Stimulated activated CD8-positive, alpha-beta memory T cell treated with anti-CD3 and anti-CD28 coated beads, Interleukin-12 subunit alpha, Interleukin-12 subunit beta, amount 100 ng/mL, for 24 hours (primary cell): Measurements from ENCODE around the gene ELL.

ENCODE experiments used
- DNase-seq: peaks from one replicate; pipeline ENCODE4 v3.0.0-alpha.2; 2020; ENCODE audit errors: extremely low read depth

Gene ELL

GRCh38 chr19:18504886-18505610, 16.8 kb downstream of the ELL start:
- no peak for DNase-seq

GRCh38 chr19:18503971-18504885, 17.6 kb downstream of the ELL start:
- no peak for DNase-seq

GRCh38 chr19:18503337-18503970, 18.4 kb downstream of the ELL start:
- no peak for DNase-seq

GRCh38 chr19:18502638-18503294, 19.1 kb downstream of the ELL start:
- DNase-seq: no peak

GRCh38 chr19:18502246-18502637, 19.6 kb downstream of the ELL start:
- no peak for DNase-seq

GRCh38 chr19:18501832-18502231, 20.0 kb downstream of the ELL start:
- no peak for DNase-seq

GRCh38 chr19:18501351-18501750, 20.5 kb downstream of the ELL start:
- no peak for DNase-seq

GRCh38 chr19:18500799-18501198, 21.1 kb downstream of the ELL start:
- no peak for DNase-seq

GRCh38 chr19:18500376-18500775, 21.5 kb downstream of the ELL start:
- DNase-seq: no peak

- DNase-seq: no peak
These were observed 22.7 kb downstream of the ELL start for GRCh38 chr19:18499055-18499775.

- DNase-seq: no peak
These were observed 25.0 kb downstream of the ELL start for GRCh38 chr19:18496980-18497256.

- peak; percentile 25 for DNase-seq
These were observed 25.5 kb downstream of the ELL start for GRCh38 chr19:18496167-18496979.

GRCh38 chr19:18495204-18495911, 26.5 kb downstream of the ELL start:
- no peak for DNase-seq

GRCh38 chr19:18494267-18494607, 27.6 kb downstream of the ELL start:
- no peak for DNase-seq

GRCh38 chr19:18493440-18494266, 28.2 kb downstream of the ELL start:
- DNase-seq: no peak

- no peak for DNase-seq
These were observed 29.6 kb downstream of the ELL start for GRCh38 chr19:18491995-18492953.

GRCh38 chr19:18490728-18491127, 31.1 kb downstream of the ELL start:
- DNase-seq: no peak

GRCh38 chr19:18489627-18490184, 32.2 kb downstream of the ELL start:
- no peak for DNase-seq
